ENCODE data around the gene ZNF14.
"Not testable (repeated sequence)": the region's sequence is repeated elsewhere in the genome, so short reads cannot be mapped to it uniquely, and the experiment has no call there.

GRCh38 chr19:19689023-19689422, 43.9 kb downstream of the ZNF14 start:
- not testable (repeated sequence) for TF ChIP-seq CTCF (conservative IDR thresholded peaks at IDR 0.05; ENCODE audit: low read depth, low read length); EZH2 (IDR thresholded peaks at IDR 0.05; ENCODE audit: borderline replicate concordance, low read depth, low read length, poor library complexity, severe bottlenecking)
